K562 (cell line): ENCODE data around the gene ZNF581. TPM values are rescaled to one million over a fixed set of nuclear protein-coding genes. Genes with fewer than 3 reads are reported as not detected.

Experiments used
- ATAC-seq: fragments of 200-7000 bp; cut with Tn5 transposase; 3 replicates; pipeline ENCODE4 v1.9.1; 2020; ENCODE audit warnings: moderate library complexity
- BruUV-seq: library from RNA; stranded (reverse); fragments of 400-500 nt; replicated peaks from 2 replicates; lab custom pipeline; 2021; lab: Mats Ljungman, UMichigan
- CTCF ChIA-PET: fragments of 300-600 bp; formaldehyde crosslinking; extraction: SDS; loops from one replicate; lab custom pipeline; 2021; ENCODE audit warnings: low intra/inter-chr PET ratio; lab: Yijun Ruan, JAX
- POLR2A ChIA-PET: fragments of 300-600, 350-650 bp; sonication (Branson Sonifier 250); formaldehyde crosslinking; extraction: SDS; loops from one replicate; lab custom pipeline; 2021; ENCODE audit warnings: antibody characterized with exemption, inconsistent platforms; lab: Yijun Ruan, JAX
- DNase-seq, 4 experiments: peaks; one replicate each; pipeline versions ENCODE4 v3.0.0 to v3.0.0-alpha.2; 2011 to 2018; ENCODE audit warnings: low spot score in 3 of 4, mixed read lengths in 3 of 4; ENCODE audit errors: extremely low read depth in 1 of 4
- FAIRE-seq: peaks from 2 replicates; lab custom pipeline; 2011; peaks lifted over from hg19 to GRCh38; lab: Jason Lieb, UNC
- H2AFZ ChIP-seq: 2 replicates; pipeline ENCODE4 v1.6.0; 2011; ENCODE audit warnings: low read depth, low read length, control low read depth, inconsistent platforms
- H3K27ac ChIP-seq: fragments of 200-600 bp; 3 replicates; pipeline ENCODE4 v1.8.0; 2011; ENCODE audit warnings: low read depth, mild to moderate bottlenecking, control low read depth, inconsistent platforms, low read length, moderate library complexity, mixed read lengths; ENCODE audit errors: extremely low read depth
- H3K27me3 ChIP-seq, 2 experiments: fragments of 300-600 bp in 1 of 2; 2 replicates in 1 of 2; 3 replicates in 1 of 2; pipeline versions ENCODE4 v1.6.0 to v1.8.0; 2011; ENCODE audit warnings: inconsistent platforms in 2 of 2, low read length in 2 of 2, mild to moderate bottlenecking in 1 of 2, mixed read lengths in 1 of 2, moderate library complexity in 1 of 2; ENCODE audit not compliant: control insufficient read depth in 2 of 2, insufficient read depth in 2 of 2
- H3K36me3 ChIP-seq: fragments of 300-600 bp; 3 replicates; pipeline ENCODE4 v1.8.0; 2011; ENCODE audit warnings: mild to moderate bottlenecking, low read length, inconsistent platforms; ENCODE audit not compliant: control insufficient read depth, insufficient read depth
- H3K4me1 ChIP-seq, 2 experiments: fragments of 200-600 bp in 1 of 2; replicated peaks in 1 of 2; 2 replicates in 1 of 2; 3 replicates in 1 of 2; pipeline versions ENCODE4 v1.5.1 to v1.8.0; 2011; ENCODE audit warnings: inconsistent platforms in 2 of 2, low read length in 2 of 2, mild to moderate bottlenecking in 1 of 2, mixed read lengths in 1 of 2, moderate library complexity in 1 of 2; ENCODE audit not compliant: control insufficient read depth in 2 of 2, insufficient read depth in 2 of 2
- H3K4me2 ChIP-seq: 2 replicates; pipeline ENCODE4 v1.6.1; 2011; ENCODE audit warnings: low read length, control low read depth, inconsistent platforms, mixed read lengths; ENCODE audit not compliant: insufficient read depth
- H3K4me3 ChIP-seq: fragments of 200-600 bp; sonication (generic), shearing (Covaris generic); 2 replicates; pipeline ENCODE4 v1.5.1; 2016; ENCODE audit warnings: control low read depth, inconsistent platforms
- H3K79me2 ChIP-seq: fragments of 200-600 bp; 3 replicates; pipeline ENCODE4 v1.8.0; 2011; ENCODE audit warnings: low read length, inconsistent platforms; ENCODE audit not compliant: control insufficient read depth, insufficient read depth
- H3K9ac ChIP-seq, 2 experiments: 2 replicates each; pipeline versions ENCODE4 v1.6.0 to v1.6.1; 2011; ENCODE audit warnings: low read depth in 2 of 2, low read length in 2 of 2, control low read depth in 1 of 2, inconsistent platforms in 1 of 2, mild to moderate bottlenecking in 1 of 2, mixed read lengths in 1 of 2; ENCODE audit not compliant: insufficient read depth in 1 of 2
- H3K9me1 ChIP-seq: one replicate; pipeline ENCODE4 v1.6.0; 2011; ENCODE audit warnings: inconsistent platforms, mild to moderate bottlenecking, low read length, moderate library complexity; ENCODE audit not compliant: control insufficient read depth, insufficient read depth
- H3K9me3 ChIP-seq: replicated peaks from 2 replicates; pipeline ENCODE4 v1.5.1; 2011; ENCODE audit warnings: low read depth, low read length, inconsistent platforms; ENCODE audit not compliant: control insufficient read depth, insufficient read depth
- H4K20me1 ChIP-seq: replicated peaks from 2 replicates; pipeline ENCODE4 v1.6.1; 2011; ENCODE audit warnings: low read length, inconsistent platforms, mixed read lengths; ENCODE audit not compliant: control insufficient read depth, insufficient read depth
- BRD9 ChIP-seq: fragments of 450-650 bp; IDR thresholded peaks from 2 replicates; pipeline ENCODE4 v1.6.1; 2018; ENCODE audit warnings: low read depth; ENCODE audit not compliant: partially characterized antibody
- CC2D1A ChIP-seq: fragments of 450-650 bp; IDR thresholded peaks from 2 replicates; pipeline ENCODE4 v1.6.1; 2017; ENCODE audit warnings: mild to moderate bottlenecking
- FOXJ2 ChIP-seq: fragments of 200-800 bp; sonication (Bioruptor generic); IDR thresholded peaks from 2 replicates; pipeline ENCODE4 v1.6.1; 2016; ENCODE audit warnings: missing genetic modification characterization, missing compliant biosample characterization
- GABPA ChIP-seq: fragments of 200-800 bp; sonication (Bioruptor generic); conservative IDR thresholded peaks from 2 replicates; pipeline ENCODE4 v1.6.1; 2016; ENCODE audit warnings: low read depth, missing genetic modification characterization, missing compliant biosample characterization
- HIVEP1 ChIP-seq: fragments of 250-450 bp; sonication (Bioruptor Pico); IDR thresholded peaks from 2 replicates; pipeline ENCODE4 v1.4.0; 2020; ENCODE audit warnings: mild to moderate bottlenecking
- NBN ChIP-seq: fragments of 450-650 bp; IDR thresholded peaks from 2 replicates; pipeline ENCODE4 v1.6.1; 2016; ENCODE audit warnings: low read depth, mild to moderate bottlenecking
- NR2C1 ChIP-seq, 2 experiments: fragments of 450-650 bp; IDR thresholded peaks; 2 replicates each; pipeline ENCODE4 v1.6.1; 2017; ENCODE audit warnings: mild to moderate bottlenecking in 2 of 2, antibody characterized with exemption in 1 of 2, inconsistent platforms in 1 of 2, missing compliant biosample characterization in 1 of 2, missing genetic modification characterization in 1 of 2
- PHB2 ChIP-seq: fragments of 450-650 bp; IDR thresholded peaks from 2 replicates; pipeline ENCODE4 v1.6.1; 2017; ENCODE audit warnings: low read depth
- RB1 ChIP-seq: fragments of 450-650 bp; IDR thresholded peaks from 2 replicates; pipeline ENCODE4 v1.6.1; 2017; ENCODE audit warnings: low read depth, mild to moderate bottlenecking
- RBM25 ChIP-seq: fragments of 200-400 bp; formaldehyde crosslinking; IDR thresholded peaks from 2 replicates; pipeline ENCODE4 v1.6.1; 2018; ENCODE audit warnings: low read length, low read depth, moderate library complexity; ENCODE audit not compliant: severe bottlenecking
- SIRT6 ChIP-seq: IDR thresholded peaks from one replicate; pipeline ENCODE4 v1.6.1; 2012; ENCODE audit warnings: low read depth, mild to moderate bottlenecking, control low read depth, inconsistent platforms, low read length, moderate library complexity
- SMARCB1 ChIP-seq: IDR thresholded peaks from 2 replicates; pipeline ENCODE4 v1.6.1; 2011; ENCODE audit warnings: improper control_type of control experiment, low read depth; ENCODE audit not compliant: insufficient read length
- SP2 ChIP-seq: IDR thresholded peaks from 2 replicates; pipeline ENCODE4 v1.6.1; 2011; ENCODE audit warnings: mild to moderate bottlenecking, low read depth, low read length, moderate library complexity; ENCODE audit not compliant: poor library complexity, severe bottlenecking; ENCODE audit errors: extremely low read depth
- SRSF9 ChIP-seq: fragments of 200-400 bp; formaldehyde crosslinking; IDR thresholded peaks from 2 replicates; pipeline ENCODE4 v1.6.1; 2017; ENCODE audit warnings: low read depth, low read length, borderline replicate concordance
- TARDBP ChIP-seq: fragments of 450-650 bp; IDR thresholded peaks from 2 replicates; pipeline ENCODE4 v1.6.1; 2016
- TEAD4 ChIP-seq, 2 experiments: sonication (generic) in 1 of 2; formaldehyde crosslinking in 1 of 2; IDR thresholded peaks; 2 replicates each; pipeline versions ENCODE4 v1.6.1 to v1.8.0; 2012 to 2022; ENCODE audit warnings: borderline replicate concordance in 1 of 2, inconsistent platforms in 1 of 2, low read length in 1 of 2, mild to moderate bottlenecking in 1 of 2, missing genetic modification reagents in 1 of 2
- ZNF699 ChIP-seq: fragments of 250-450 bp; sonication (Bioruptor Pico); IDR thresholded peaks from 2 replicates; pipeline ENCODE4 v1.8.0; 2021; ENCODE audit warnings: mild to moderate bottlenecking, moderate library complexity; ENCODE audit not compliant: insufficient replicate concordance
- ZNF79 ChIP-seq: fragments of 250-450 bp; sonication (Bioruptor Pico); IDR thresholded peaks from 2 replicates; pipeline ENCODE4 v1.4.0; 2020; ENCODE audit warnings: low read depth, mild to moderate bottlenecking, moderate library complexity
- WGBS: fragments of 100-300 bp; shearing (Covaris generic); methylation state at CpG from one replicate; pipeline ENCODE4 v1.1.6; 2016; ENCODE audit warnings: low coverage, mixed read lengths; ENCODE audit not compliant: insufficient coverage; ENCODE audit errors: missing lambda C conversion rate; 5-methylcytosine and 5-hydroxymethylcytosine counted together
- in situ Hi-C: fragments of 300-500 bp; cut with MboI; formaldehyde crosslinking; loops from 4 replicates; pipeline ENCODE4 v1.15.0; 2018; ENCODE audit warnings: inconsistent platforms, mixed read lengths
- intact Hi-C: fragments of 100-400 bp; cut with micrococcal nuclease; formaldehyde crosslinking; loops from 2 replicates; pipeline ENCODE4 v1.14.2; 2022
- polyA plus RNA-seq, 8 experiments: library from polyadenylated mRNA; depleted of rRNA in 4 of 8; stranded (reverse) in 5 of 8; unstranded in 3 of 8; fragments of >200 nt; fragmentation: Nextera tagmentation in 2 of 8; fragmentation: Illumina TruSeq in 1 of 8; extraction: Ambion mirVana in 2 of 8; extraction: Trizol in 1 of 8; gene quantifications; 2 replicates each; pipeline versions ENCODE4 v1.2.1 to v1.2.3, GENCODE V29; 2011 to 2014; ENCODE audit warnings: inconsistent platforms in 1 of 8, missing spikeins in 1 of 8
- total RNA-seq, 7 experiments: library from RNA; depleted of rRNA in 6 of 7; stranded (reverse); fragments of >200 nt in 6 of 7; fragmentation: Illumina TruSeq in 2 of 7; extraction: Trizol in 2 of 7; gene quantifications; 2 replicates each; pipeline versions ENCODE4 v1.2.1 to v1.2.3, GENCODE V29; 2011 to 2021; ENCODE audit warnings: low replicate concordance in 1 of 7
- TF ChIP-seq, protein P1 (sequence below): fragments of 250-450 bp; sonication (Bioruptor Pico); IDR thresholded peaks from 2 replicates; pipeline ENCODE4 v1.5.0; 2020; ENCODE audit warnings: mild to moderate bottlenecking
- TF ChIP-seq, protein P2 (sequence below): IDR thresholded peaks from 3 replicates; pipeline ENCODE4 v1.6.1; 2011; ENCODE audit warnings: borderline replicate concordance, mild to moderate bottlenecking; ENCODE audit not compliant: insufficient read length, insufficient read depth

Gene ZNF581
- total and polyA plus RNA-seq, 9 of the 15 experiments (the other 6 are each of a cell fraction or from before 2014, with no cell fraction given): 2.4 to 39.4 (median 15.4) TPM

DNA sequence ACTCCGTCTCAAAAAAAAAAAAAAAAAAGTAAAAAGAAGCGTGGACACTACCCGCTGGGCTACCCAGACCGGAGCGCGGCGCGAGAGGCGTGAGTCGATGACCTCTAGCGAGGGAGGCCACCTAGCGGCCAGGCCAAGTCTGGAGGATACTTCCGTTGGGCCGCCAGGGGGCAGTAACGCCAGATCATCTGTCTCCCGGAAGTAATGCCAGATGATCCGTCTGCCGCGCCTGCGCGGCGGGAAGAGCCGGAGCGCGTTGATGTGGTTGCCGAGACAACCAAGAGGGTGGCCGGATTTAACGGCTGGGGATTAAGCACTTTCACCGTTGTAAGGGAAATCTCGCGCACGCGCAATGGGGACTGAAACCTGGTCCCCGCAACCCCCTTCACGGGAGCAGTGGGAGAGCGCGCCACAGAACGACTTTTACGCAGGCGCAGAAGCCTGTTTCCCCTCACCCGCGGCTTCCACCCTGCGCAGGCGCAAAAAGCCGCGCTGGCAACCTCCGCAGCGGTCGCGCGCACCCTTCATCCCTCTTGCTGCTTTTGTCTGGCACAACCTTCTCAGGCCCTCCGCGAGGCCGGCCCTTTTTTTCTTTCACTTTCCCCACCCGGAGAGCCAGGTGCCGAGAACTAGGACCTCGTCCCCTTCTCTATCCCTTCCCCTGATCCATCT is 10.3 kb downstream of the ZNF581 start:
- Histone ChIP-seq H3K9me3 (no peaks in the 10 kb centered on the region), H3K9ac (peak overlapping the region; percentile 99), H2AFZ (peak overlapping the region; percentile 97), H3K79me2 (peaks cover 52% of the 10 kb centered on the region), H3K4me3 (peak overlapping the region; percentile 70), H3K4me2 (peak overlapping the region; percentile 99), H3K36me3 (peaks cover 58% of the 10 kb centered on the region), H3K27ac (peak overlapping the region; percentile 100), H3K9me1 (peaks cover 5% of the 10 kb centered on the region), H4K20me1 (peaks cover 29% of the 10 kb centered on the region), H3K27me3 (no peaks in the 10 kb centered on the region), H3K4me1 (peaks cover 26 to 59% of the 10 kb centered on the region in 2 experiments; a peak in 4 of 5 replicates)
- in situ Hi-C loops: no loop called here
- WGBS: 0% methylated on average over 44 of the region's 57 CpGs
- TSS peak; percentile 62 for BruUV-seq
- ATAC-seq (peak; percentile 61), DNase-seq (peak; percentile 79 to 98 (median 86)), FAIRE-seq (no peak)
- POLR2A ChIA-PET: interaction anchor here (0.5 to 1.6 kb wide), 24 partner anchors 8 to 513 kb away, joined by 3 to 11 read pairs (median 3); partner anchors contain the start of genes FIZ1, NAT14, UBE2S and ZNF581
- CTCF ChIA-PET: interaction anchor here (0.6 to 2.8 kb wide), 8 partner anchors 9 to 475 kb away, joined by 3 to 27 read pairs (median 4); partner anchors contain the start of gene ZNF580
- intact Hi-C loops: no loop called here
- TF ChIP-seq SP2 (peak; percentile 12), CC2D1A (peak; percentile 73; the same call in 1 of the 2 replicates), RBM25 (no peak), SRSF9 (no peak), ZNF699 (no peak), HIVEP1 (CRISPR knock-in tag) (0 out of 2 replicates have a peak, but pooled peaks have one; percentile 50), NBN (peak; percentile 62), SIRT6 (no peak), TEAD4 (IDR thresholded peaks at IDR 0.05; ENCODE audit: low read length) (0 out of 2 replicates have a peak, but pooled peaks have one; percentile 40), TEAD4 (CRISPR knock-in tag; IDR thresholded peaks at IDR 0.05; ENCODE audit: borderline replicate concordance) (no peak), BRD9 (peak; percentile 84), ZNF79 (CRISPR knock-in tag) (no peak), GABPA (tag) (peak; percentile 92), RB1 (peak; percentile 92), SMARCB1 (no peak), NR2C1 (IDR thresholded peaks at IDR 0.05) (peak; percentile 91), NR2C1 (tag; IDR thresholded peaks at IDR 0.05) (peak; percentile 95), TARDBP (no peak), FOXJ2 (peak; percentile 91), PHB2 (no peak)
- TF ChIP-seq, protein P1, sequence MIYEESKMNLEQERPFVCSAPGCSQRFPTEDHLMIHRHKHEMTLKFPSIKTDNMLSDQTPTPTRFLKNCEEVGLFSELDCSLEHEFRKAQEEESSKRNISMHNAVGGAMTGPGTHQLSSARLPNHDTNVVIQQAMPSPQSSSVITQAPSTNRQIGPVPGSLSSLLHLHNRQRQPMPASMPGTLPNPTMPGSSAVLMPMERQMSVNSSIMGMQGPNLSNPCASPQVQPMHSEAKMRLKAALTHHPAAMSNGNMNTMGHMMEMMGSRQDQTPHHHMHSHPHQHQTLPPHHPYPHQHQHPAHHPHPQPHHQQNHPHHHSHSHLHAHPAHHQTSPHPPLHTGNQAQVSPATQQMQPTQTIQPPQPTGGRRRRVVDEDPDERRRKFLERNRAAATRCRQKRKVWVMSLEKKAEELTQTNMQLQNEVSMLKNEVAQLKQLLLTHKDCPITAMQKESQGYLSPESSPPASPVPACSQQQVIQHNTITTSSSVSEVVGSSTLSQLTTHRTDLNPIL (CRISPR knock-in tag): no peak
- TF ChIP-seq, protein P2, sequence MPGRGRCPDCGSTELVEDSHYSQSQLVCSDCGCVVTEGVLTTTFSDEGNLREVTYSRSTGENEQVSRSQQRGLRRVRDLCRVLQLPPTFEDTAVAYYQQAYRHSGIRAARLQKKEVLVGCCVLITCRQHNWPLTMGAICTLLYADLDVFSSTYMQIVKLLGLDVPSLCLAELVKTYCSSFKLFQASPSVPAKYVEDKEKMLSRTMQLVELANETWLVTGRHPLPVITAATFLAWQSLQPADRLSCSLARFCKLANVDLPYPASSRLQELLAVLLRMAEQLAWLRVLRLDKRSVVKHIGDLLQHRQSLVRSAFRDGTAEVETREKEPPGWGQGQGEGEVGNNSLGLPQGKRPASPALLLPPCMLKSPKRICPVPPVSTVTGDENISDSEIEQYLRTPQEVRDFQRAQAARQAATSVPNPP: no peak
